Mammary epithelial cell (primary cell): ENCODE results near the gene KCNJ6.

Source experiments
- CTCF ChIP-seq, 2 donors: IDR thresholded peaks in 1 of 2; conservative IDR thresholded peaks in 1 of 2; 2 replicates each; pipeline ENCODE4 v1.5.1; 2011 to 2012; ENCODE audit warnings: inconsistent platforms in 2 of 2, low read length in 2 of 2, mild to moderate bottlenecking in 2 of 2, control low read depth in 1 of 2, low read depth in 1 of 2; ENCODE audit not compliant: insufficient read depth in 1 of 2; ENCODE audit errors: extremely low read depth in 1 of 2
- EZH2 ChIP-seq: IDR thresholded peaks from 2 replicates; pipeline ENCODE4 v1.6.1; 2012; ENCODE audit warnings: low read length, inconsistent platforms, borderline replicate concordance

- TF ChIP-seq CTCF (conservative IDR thresholded peaks at IDR 0.05 in 1 of 2, IDR thresholded peaks at IDR 0.05 in 1 of 2; ENCODE audit: extremely low read depth in 1 of 2, insufficient read depth in 1 of 2, low read depth in 1 of 2, low read length in 2 of 2) (no peak), EZH2 (no peak)
These were observed 293.5 kb downstream of the KCNJ6 start for GRCh38 chr21:37622755-37623154.
